Lower leg skin (tissue), 4 donors: ENCODE measurements around the gene RNASE8. TPM values are rescaled to one million over a fixed set of nuclear protein-coding genes. Genes with fewer than 3 reads are reported as not detected.

Experiments used
- DNase-seq, 2 donors: peaks; one replicate each; pipeline ENCODE4 v3.0.0-alpha.2; 2019; ENCODE audit warnings: low spot score in 2 of 2
- H3K4me3 ChIP-seq: fragments of 200-600 bp; sonication (generic); 2 replicates; pipeline ENCODE4 v1.5.1; 2017; ENCODE audit warnings: mild to moderate bottlenecking, low read depth; ENCODE audit not compliant: poor library complexity, severe bottlenecking
- CTCF ChIP-seq, 3 donors: fragments of 450-650 bp; IDR thresholded peaks; one replicate each; pipeline ENCODE4 v1.5.1; 2016; ENCODE audit warnings: antibody characterized with exemption in 3 of 3, mild to moderate bottlenecking in 3 of 3, moderate library complexity in 2 of 3
- POLR2A ChIP-seq, 2 donors: fragments of 450-650 bp; IDR thresholded peaks; one replicate each; pipeline ENCODE4 v1.6.1; 2016 to 2017; ENCODE audit warnings: antibody characterized with exemption in 2 of 2, mild to moderate bottlenecking in 1 of 2, moderate library complexity in 1 of 2
- WGBS, 2 donors: methylation state at CpG; one replicate each; pipeline ENCODE4 v1.1.5; 2018; 5-methylcytosine and 5-hydroxymethylcytosine counted together
- intact Hi-C: fragments of 100-400 bp; cut with DNase I; formaldehyde crosslinking; loops from one replicate; pipeline ENCODE4 v1.15.0; 2023; ENCODE audit warnings: low total_unique reads
- total RNA-seq, 4 donors: library from RNA; depleted of rRNA; stranded (reverse); fragments of >200 nt; gene quantifications; one replicate each; pipeline ENCODE4 v1.1.0, GENCODE V29; 2016

RNASE8 gene
- total RNA-seq, 4 donors from 2014 or later, result not detected

- TF ChIP-seq POLR2A (IDR thresholded peaks at IDR 0.05) (no peak), CTCF (IDR thresholded peaks at IDR 0.05) (no peak)
- intact Hi-C loops, result no loop called here
- WGBS, 2 donors, result 78 to 84% methylated on average over 5 of the region's 5 CpGs
- H3K4me3 ChIP-seq, result no peak overlapping the region
- DNase-seq, result peak in 1 of 2 donors; percentile 17
Observed at GRCh38 chr14:21020977-21021545, 36.6 kb upstream of the RNASE8 start.

GRCh38 chr14:21022686-21023085, 34.9 kb upstream of the RNASE8 start:
- peak in 1 of 2 donors; percentile 68 for DNase-seq
- intact Hi-C loops, result no loop called here
- WGBS, 2 donors, result 79 to 83% methylated on average over 5 of the region's 5 CpGs
- H3K4me3 ChIP-seq, result no peak overlapping the region
- TF ChIP-seq CTCF (IDR thresholded peaks at IDR 0.05) (no peak), POLR2A (IDR thresholded peaks at IDR 0.05) (no peak)

GRCh38 chr14:21023174-21023573, 34.4 kb upstream of the RNASE8 start:
- no peak overlapping the region for H3K4me3 ChIP-seq
- intact Hi-C loops, result no loop called here
- DNase-seq, result peak in 1 of 2 donors; percentile 85
- WGBS, 2 donors, result 62 to 67% methylated on average over 7 of the region's 7 CpGs
- TF ChIP-seq CTCF (IDR thresholded peaks at IDR 0.05) (no peak), POLR2A (IDR thresholded peaks at IDR 0.05) (no peak)

GRCh38 chr14:21023817-21024584, 33.6 kb upstream of the RNASE8 start:
- DNase-seq, result peak in 1 of 2 donors; percentile 85

GRCh38 chr14:21024585-21025370, 32.8 kb upstream of the RNASE8 start, which contains the start of gene NDRG2:
TSS of gene NDRG2 (minus strand) at chr14:21025061. CDS start at chr14:21023315, 1,746 bp downstream.
- TF ChIP-seq CTCF (IDR thresholded peaks at IDR 0.05) (no peak), POLR2A (IDR thresholded peaks at IDR 0.05) (no peak)
- DNase-seq, result peak; percentile 79 to 96
- peak within 1 kb of the TSS; percentile 41 for H3K4me3 ChIP-seq
- 0% methylated on average over 45 to 53 of the region's 72 CpGs for WGBS, 2 donors
- intact Hi-C loops, result no loop called here

More at GRCh38 chr14:21023817-21024584, 33.6 kb upstream of the RNASE8 start:
- 25 to 30% methylated on average over 17 of the region's 17 CpGs for WGBS, 2 donors
- TF ChIP-seq POLR2A (IDR thresholded peaks at IDR 0.05) (no peak), CTCF (IDR thresholded peaks at IDR 0.05) (no peak)
- peak overlapping the region; percentile 41 for H3K4me3 ChIP-seq
- intact Hi-C loops, result no loop called here
